Measurements from ENCODE around the gene HIC1. TPM values are rescaled to one million over a fixed set of nuclear protein-coding genes. Genes with fewer than 3 reads are reported as not detected.
A peak's percentile ranks its signal among the peaks of the same experiment; 100 is the strongest.

HIC1 gene
- total and polyA plus RNA-seq, 2 experiments from 2014 or later: 0.88 to 3.7 TPM

- Histone ChIP-seq H3K27ac (no peak overlapping the region), H3K27me3 (peaks cover 9% of the 10 kb centered on the region), H3K36me3 (no peaks in the 10 kb centered on the region), H3K9me3 (ENCODE audit: low read depth) (no peaks in the 10 kb centered on the region), H3K4me1 (ENCODE audit: low read depth) (peaks cover 6% of the 10 kb centered on the region), H3K4me3 (no peak overlapping the region)
- TF ChIP-seq, protein P1, sequence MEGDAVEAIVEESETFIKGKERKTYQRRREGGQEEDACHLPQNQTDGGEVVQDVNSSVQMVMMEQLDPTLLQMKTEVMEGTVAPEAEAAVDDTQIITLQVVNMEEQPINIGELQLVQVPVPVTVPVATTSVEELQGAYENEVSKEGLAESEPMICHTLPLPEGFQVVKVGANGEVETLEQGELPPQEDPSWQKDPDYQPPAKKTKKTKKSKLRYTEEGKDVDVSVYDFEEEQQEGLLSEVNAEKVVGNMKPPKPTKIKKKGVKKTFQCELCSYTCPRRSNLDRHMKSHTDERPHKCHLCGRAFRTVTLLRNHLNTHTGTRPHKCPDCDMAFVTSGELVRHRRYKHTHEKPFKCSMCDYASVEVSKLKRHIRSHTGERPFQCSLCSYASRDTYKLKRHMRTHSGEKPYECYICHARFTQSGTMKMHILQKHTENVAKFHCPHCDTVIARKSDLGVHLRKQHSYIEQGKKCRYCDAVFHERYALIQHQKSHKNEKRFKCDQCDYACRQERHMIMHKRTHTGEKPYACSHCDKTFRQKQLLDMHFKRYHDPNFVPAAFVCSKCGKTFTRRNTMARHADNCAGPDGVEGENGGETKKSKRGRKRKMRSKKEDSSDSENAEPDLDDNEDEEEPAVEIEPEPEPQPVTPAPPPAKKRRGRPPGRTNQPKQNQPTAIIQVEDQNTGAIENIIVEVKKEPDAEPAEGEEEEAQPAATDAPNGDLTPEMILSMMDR (IDR thresholded peaks at IDR 0.05; ENCODE audit: low read depth, low read length): no peak
- no peak for DNase-seq (ENCODE audit: low read depth in 1 of 2, low spot score in 1 of 2)
Observed at GRCh38 chr17:2019723-2020122, 35.2 kb upstream of the HIC1 start.

DNA sequence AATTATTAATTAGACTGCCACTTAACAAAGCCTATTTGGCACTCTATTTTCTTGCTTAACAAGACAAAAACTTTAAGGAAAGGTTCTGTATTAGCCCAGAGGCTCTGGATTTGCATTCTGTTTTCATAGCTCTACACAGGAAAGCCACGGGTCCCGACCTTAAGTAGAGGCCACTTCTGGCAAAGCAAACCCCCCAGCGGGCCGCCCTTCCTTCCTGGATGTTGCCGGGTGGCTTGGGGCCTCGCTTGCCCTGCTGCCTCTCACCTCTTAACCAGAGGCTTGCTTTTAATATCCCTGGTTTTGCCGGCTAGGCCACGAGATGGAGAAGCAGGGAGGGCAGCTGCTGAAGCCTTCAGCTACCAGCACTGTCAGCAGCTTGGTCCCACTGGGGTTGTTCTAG is 34.2 kb upstream of the HIC1 start:
- Histone ChIP-seq H3K27ac (no peak overlapping the region), H3K36me3 (no peaks in the 10 kb centered on the region), H3K9me3 (ENCODE audit: low read depth) (no peaks in the 10 kb centered on the region), H3K4me1 (ENCODE audit: low read depth) (peaks cover 6% of the 10 kb centered on the region), H3K27me3 (peaks cover 10% of the 10 kb centered on the region), H3K4me3 (no peak overlapping the region)
- no peak for DNase-seq (ENCODE audit: low read depth in 1 of 2, low spot score in 1 of 2)
- TF ChIP-seq, protein P1 (IDR thresholded peaks at IDR 0.05; ENCODE audit: low read depth, low read length): no peak

- DNase-seq (ENCODE audit: low read depth in 1 of 2, low spot score in 1 of 2): no peak
- no peaks in the 10 kb centered on the region for H3K9me3 ChIP-seq (ENCODE audit: low read depth)
- no peaks in the 10 kb centered on the region for H3K36me3 ChIP-seq
- peak overlapping the region; percentile 81 for H3K4me3 ChIP-seq
- TF ChIP-seq, protein P1 (IDR thresholded peaks at IDR 0.05; ENCODE audit: low read depth, low read length): no peak
- peaks cover 6% of the 10 kb centered on the region for H3K4me1 ChIP-seq (ENCODE audit: low read depth)
- no peak overlapping the region for H3K27ac ChIP-seq
- H3K27me3 ChIP-seq: peaks cover 10% of the 10 kb centered on the region
Observed at GRCh38 chr17:2022647-2023240, 32.2 kb upstream of the HIC1 start.

DNA sequence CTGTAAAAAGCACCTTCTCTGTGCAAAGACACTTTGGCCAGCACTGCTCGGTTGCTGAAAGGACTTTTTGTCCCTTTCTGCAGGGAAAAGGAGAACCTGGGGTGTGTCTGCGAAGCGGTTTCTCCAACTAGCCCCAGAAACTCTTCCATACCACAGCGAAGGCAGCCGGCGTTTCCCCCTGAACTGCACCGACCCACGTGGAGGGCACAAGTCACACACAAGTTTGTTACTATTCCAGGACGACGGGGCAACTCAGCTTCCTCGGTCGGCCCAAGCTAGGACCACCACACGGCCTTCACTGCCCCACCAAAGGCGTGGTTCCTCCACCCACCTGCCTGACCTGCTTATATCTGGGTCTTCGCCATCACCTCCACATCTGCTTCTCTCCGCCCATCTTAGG is 31.6 kb upstream of the HIC1 start:
- Histone ChIP-seq H3K27me3 (peaks cover 10% of the 10 kb centered on the region), H3K4me3 (peak overlapping the region; percentile 81), H3K4me1 (ENCODE audit: low read depth) (peaks cover 6% of the 10 kb centered on the region), H3K36me3 (no peaks in the 10 kb centered on the region), H3K9me3 (ENCODE audit: low read depth) (no peaks in the 10 kb centered on the region), H3K27ac (no peak overlapping the region)
- no peak for DNase-seq (ENCODE audit: low read depth in 1 of 2, low spot score in 1 of 2)
- TF ChIP-seq, protein P1 (IDR thresholded peaks at IDR 0.05; ENCODE audit: low read depth, low read length): no peak

DNA sequence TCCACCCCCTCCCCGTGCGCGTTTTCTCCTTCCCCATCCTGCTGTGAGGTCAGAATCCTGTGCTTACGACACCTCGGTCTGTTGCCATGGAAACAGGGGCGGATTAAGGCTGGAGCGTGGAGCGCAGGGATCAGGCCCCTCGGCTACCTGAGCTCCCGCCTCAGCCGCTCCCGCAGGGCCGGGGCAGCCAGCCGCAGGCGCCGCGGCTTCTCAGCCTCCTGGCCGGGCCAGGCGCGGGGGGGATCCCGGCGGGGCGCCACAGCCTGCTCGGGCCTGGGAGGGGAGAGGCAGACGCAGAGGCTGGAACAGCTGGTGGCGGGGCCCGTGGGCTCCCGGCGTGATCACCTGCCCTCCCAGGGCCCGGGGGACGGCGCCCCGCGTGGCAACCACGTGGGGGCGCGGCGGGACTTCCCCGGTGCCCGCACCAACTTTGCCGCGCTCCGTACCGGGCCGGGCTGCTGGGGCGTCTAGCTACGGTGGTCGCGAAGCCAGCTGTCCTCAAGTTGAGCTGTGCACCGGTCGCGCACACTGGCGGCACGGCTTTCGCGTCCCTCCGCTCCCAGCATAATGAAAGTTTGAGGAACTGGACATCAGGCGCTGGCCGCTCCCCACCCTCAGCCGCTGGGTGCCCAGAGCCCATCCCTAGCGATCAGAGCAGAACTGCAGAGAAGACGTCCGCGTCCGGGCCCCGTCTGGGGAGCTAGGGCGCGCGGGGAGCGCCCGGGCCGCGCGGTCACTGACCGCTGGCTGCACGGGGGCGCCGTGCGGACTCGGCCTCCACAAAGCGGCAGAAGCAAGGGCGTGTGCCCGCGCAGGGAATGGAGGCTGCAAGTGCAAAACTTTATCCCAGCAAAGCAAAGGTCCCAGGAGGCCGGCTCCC is 31.0 kb upstream of the HIC1 start:
- TF ChIP-seq, protein P1 (IDR thresholded peaks at IDR 0.05; ENCODE audit: low read depth, low read length): no peak
- Histone ChIP-seq H3K9me3 (ENCODE audit: low read depth) (no peaks in the 10 kb centered on the region), H3K27ac (no peak overlapping the region), H3K36me3 (no peaks in the 10 kb centered on the region), H3K27me3 (peaks cover 10% of the 10 kb centered on the region), H3K4me3 (peak overlapping the region; percentile 81), H3K4me1 (ENCODE audit: low read depth) (peaks cover 6% of the 10 kb centered on the region)
- DNase-seq (ENCODE audit: low read depth in 1 of 2, low spot score in 1 of 2): peak; percentile 60 to 77
